Retinal pigment epithelial cell (primary cell): ENCODE data around the gene ARHGEF16.

Experiments used
- DNase-seq: peaks from one replicate; pipeline ENCODE4 v3.0.0-alpha.2; 2010; ENCODE audit warnings: low read depth
- H3K4me3 ChIP-seq: 2 replicates; pipeline ENCODE4 v1.5.1; 2011; ENCODE audit warnings: mild to moderate bottlenecking, low read length, control low read depth, moderate library complexity
- TF ChIP-seq, protein P1 (sequence below): conservative IDR thresholded peaks from 2 replicates; pipeline ENCODE4 v1.5.1; 2011; ENCODE audit warnings: low read depth, low read length, control low read depth, inconsistent platforms

The ARHGEF16 gene

DNA sequence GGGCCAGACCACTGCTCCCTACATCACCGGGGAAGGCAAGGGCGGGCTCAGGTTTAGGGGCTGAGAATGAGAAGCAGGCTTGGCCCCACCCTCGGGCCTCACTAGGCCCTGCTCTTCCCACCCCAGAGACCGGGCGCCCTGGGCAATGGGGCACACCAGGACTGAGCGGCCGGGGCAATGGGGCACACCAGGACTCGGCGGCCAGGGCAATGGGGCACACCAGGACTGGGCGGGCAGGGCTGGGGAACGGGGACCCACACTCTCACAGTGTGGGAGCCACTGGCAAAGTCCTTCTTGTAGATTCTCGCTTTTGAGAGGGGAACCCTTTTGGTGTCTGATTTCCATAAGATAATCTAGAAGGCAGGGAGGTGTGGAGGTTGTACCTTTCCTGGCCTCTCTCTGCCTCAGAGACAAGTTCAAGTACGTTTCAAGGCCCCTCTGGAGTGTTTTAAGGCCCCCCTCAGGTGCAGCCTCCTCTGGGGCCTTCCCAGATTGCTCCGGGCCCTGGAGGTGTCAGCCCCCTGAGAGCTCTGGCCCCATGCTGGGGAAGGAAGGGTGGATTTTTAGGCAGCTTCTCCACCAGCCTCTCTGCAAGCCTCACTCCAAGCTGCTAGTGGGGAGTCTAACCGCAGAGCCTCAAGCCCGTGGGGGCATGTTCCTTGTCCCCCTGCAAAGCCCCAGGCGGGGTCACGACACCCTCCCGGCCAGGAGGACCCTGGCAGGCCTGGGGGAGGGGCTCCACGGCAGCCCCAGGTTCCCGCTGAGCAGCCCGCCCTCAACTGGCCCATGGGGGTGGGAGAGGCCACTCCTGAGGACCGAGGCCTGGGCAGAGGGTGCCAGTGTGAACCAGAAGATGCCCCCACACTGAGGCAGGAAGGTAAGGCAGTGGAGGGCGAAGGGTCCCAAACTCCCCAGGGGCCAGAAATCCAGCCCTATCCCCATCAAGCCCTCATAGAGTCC is 66.2 kb downstream of the ARHGEF16 start:
- no peak for DNase-seq
- H3K4me3 ChIP-seq, result no peak overlapping the region
- TF ChIP-seq, protein P1, sequence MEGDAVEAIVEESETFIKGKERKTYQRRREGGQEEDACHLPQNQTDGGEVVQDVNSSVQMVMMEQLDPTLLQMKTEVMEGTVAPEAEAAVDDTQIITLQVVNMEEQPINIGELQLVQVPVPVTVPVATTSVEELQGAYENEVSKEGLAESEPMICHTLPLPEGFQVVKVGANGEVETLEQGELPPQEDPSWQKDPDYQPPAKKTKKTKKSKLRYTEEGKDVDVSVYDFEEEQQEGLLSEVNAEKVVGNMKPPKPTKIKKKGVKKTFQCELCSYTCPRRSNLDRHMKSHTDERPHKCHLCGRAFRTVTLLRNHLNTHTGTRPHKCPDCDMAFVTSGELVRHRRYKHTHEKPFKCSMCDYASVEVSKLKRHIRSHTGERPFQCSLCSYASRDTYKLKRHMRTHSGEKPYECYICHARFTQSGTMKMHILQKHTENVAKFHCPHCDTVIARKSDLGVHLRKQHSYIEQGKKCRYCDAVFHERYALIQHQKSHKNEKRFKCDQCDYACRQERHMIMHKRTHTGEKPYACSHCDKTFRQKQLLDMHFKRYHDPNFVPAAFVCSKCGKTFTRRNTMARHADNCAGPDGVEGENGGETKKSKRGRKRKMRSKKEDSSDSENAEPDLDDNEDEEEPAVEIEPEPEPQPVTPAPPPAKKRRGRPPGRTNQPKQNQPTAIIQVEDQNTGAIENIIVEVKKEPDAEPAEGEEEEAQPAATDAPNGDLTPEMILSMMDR, result no peak

DNA sequence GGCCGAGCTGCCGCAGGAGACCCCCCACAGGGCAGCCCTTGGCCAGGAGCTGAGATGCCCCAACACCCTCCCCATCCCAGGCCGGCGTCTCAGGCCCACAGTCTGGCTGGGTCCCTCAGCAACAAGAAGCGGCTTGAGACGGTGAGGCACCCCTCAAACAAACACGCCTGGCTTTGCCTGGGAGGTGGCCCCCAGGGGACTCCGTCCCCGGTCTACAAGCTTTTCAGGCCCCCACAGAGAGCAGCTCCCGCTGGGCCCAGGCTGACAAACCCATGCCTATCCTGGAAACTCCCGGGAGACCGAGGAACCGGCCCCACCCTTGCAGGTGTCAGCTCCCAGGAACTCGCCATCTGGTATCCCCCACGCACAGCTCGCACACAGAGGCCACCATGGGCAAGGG is 67.0 kb downstream of the ARHGEF16 start:
- no peak for DNase-seq
- H3K4me3 ChIP-seq, result no peak overlapping the region
- TF ChIP-seq, protein P1, result no peak

DNA sequence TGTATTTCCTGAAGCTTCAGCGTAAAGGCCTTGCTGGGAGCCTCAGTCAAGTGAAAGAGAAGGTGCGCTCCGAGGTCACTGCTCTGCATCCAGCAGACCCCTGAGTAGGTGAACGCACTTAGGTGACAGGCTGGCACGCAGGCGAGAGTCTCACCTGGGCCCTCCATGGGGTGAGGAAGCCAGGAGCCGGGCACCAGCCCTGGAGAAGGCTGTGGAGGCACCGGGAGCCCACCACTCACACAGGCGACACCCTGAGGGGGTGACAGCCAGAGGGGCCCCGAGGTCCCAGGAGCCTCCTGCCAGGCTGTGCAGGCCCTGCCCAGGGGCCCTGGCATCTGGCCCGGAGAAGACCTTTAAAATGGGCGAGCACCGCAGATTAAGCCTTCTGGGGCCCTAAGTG is 67.6 kb downstream of the ARHGEF16 start:
- DNase-seq, result no peak
- TF ChIP-seq, protein P1, result no peak
- no peak overlapping the region for H3K4me3 ChIP-seq

DNA sequence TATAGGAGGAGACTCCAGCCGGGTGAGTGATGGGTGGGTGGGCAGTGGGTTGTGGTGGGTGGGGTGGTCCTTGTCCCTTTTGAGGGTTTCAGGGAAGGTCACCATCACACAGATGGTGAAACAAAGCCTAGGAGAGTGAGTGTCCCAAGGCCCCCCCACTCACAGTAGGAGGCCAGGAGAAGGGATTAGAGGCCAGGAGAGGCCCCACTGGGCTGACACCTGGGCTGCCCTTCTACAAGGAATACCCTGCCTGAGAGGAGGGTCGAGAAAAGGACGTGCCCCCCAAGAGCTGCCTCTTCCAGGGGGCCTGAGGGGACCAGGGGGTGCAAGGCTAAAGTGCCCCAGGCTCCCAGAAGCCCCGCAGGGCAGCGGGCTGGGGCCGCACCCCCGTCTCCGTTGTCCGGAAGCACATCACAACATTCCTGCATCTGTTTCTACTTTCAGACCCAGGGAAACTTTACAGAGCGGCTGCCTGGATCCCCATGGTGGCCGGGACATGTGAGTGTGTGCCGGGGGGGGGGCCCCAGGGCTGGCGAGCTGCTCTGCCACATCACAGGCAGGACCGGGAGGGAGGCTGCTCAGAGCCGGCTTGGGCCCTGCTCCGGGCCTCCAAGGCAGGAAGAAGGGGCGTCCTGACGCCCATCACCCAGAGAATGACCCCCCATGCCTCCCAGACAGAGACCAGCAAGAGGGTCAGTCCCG is 68.2 kb downstream of the ARHGEF16 start:
- no peak for DNase-seq
- TF ChIP-seq, protein P1, result no peak
- no peak overlapping the region for H3K4me3 ChIP-seq

DNA sequence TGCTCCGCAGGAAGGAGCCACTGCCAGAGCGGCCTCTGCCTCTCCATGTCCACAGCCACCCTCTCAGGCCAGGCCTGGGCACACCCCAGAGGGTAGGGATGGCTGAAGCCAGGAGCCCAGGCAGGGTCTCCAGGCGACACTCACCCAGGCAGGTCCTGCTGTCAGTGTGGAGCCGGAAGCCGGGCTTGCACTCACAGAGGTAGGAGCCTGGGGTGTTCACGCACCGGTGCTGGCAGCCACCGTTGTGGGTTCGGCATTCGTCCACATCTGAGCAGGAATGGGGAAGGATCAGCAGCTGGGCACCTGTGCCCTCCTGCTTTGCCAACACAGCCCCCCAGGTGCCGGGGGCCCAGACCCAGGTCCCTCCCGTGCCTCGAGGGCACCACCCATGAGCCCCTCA is 69.5 kb downstream of the ARHGEF16 start:
- TF ChIP-seq, protein P1, result no peak
- no peak overlapping the region for H3K4me3 ChIP-seq
- DNase-seq, result no peak

DNA sequence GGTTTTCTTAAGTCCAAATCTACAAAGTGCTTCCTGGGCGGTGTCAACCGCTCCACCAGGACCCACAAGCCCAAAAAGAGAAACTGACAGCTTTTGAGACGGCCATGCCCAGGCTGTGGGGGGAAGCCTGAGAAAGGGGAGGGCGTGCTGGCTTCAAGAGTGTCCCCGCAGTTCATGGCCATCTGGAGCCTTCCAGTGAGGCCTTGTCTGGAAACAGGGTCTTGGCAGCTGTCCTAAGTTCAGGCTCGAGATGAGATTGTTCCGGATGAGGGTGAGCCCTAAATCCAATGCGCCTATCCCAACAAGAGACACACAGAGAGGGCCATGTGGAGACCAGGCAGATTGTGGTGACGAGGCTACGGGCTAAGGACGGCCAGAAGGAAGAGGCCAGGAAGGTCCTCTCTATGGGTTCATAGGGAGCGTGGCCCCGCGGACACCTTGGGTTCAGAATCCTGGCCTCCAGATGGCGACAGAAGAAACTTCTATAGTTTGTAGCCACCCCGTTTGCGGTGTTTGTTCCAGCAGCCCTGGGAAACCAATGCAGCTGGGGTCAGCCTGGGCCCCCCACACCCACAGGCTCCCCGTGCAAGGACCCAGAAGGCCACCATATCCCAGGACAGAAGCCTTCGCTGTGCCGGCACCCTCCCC is 70.2 kb downstream of the ARHGEF16 start:
- DNase-seq, result no peak
- TF ChIP-seq, protein P1, result no peak
- no peak overlapping the region for H3K4me3 ChIP-seq
